Stimulated activated CD4-positive, alpha-beta T cell treated with anti-CD3 and anti-CD28 coated beads, Interleukin-4, amount 100 ng/mL, for 24 hours (primary cell): ENCODE measurements around the gene RMI1.
"Not testable (repeated sequence)": the region's sequence is repeated elsewhere in the genome, so short reads cannot be mapped to it uniquely, and the experiment has no call there.

Experiments
- DNase-seq: peaks from one replicate; pipeline ENCODE4 v3.0.0-alpha.2; 2020

The RMI1 gene

DNA sequence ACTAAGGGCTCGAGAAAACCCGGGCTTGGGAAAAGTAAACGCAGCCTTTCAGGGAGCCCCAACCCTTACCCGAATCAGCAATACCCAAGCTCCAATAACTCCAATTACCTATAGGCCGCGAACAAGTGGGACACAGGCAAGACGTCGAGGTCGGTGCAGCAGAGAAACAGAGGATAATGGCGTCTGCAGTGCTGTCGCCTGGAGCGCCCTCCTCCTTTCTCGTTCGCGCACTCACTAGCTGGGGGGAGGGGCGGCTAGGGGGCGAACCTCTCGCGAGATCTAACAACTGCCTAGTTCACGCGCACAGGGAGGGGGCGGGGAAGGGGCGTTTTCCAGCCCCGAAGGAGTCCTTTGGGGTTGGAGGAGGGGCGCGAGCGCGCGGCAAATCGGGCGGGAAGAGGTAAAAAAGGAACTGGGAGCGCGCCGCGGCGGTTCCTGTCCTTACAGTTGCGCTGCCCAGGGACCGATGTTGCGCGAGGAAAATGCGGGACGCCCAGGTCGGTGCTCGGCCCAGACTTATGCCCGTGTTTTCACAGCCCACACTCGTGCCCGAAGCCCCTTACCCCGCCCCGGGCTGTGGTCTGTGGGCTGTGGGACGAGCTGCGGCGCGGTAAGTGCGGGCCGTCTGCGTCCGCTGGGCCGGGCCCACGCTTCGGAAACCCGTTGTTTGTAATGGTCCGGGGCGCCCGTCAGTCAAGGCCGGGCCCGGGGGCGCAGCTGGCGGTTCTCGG is at the start of gene RMI1:
Gene RMI1, plus strand, starts transcription at position 411 of the 731 bp plus-strand sequence. CDS start 20,182 bp downstream, outside the sequence.
- peak; percentile 100 for DNase-seq

DNA sequence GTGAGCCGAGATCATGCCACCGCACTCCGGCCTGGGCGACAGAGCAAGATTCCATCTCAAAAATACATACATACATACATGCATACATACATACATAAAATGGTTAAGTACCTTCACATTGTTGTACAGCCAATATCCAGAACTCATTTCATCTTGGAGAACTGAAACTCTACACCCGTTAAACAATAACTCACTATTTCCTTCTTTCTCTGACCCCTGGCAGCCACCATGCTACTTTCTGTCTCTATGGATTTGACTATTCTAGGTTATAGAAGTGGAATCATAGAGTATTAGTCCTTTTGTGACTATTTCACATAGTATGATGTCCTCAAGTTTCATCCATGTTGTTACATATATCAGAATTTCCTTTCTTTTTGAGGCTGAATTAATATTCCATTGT is 49.7 kb upstream of the RMI1 start:
- DNase-seq, result no peak

DNA sequence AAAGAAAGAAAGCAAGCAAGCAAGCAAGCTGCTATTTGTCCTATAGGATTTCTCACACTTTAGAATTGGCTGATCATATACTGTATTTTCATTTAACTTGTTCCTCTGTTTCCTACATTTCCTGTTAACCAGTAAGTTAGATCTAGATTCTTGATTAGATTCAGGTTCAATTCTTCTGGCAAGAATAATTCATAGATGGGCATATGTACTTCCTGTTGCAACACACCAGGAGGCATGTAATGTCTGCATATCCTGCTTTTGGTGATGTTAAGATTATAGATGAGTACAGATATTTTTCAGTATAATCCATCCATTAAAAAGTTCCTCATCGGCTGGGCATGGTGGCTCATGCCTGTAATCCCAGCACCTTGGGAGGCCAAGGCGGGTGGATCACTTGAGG is 48.6 kb upstream of the RMI1 start:
- no peak for DNase-seq

DNA sequence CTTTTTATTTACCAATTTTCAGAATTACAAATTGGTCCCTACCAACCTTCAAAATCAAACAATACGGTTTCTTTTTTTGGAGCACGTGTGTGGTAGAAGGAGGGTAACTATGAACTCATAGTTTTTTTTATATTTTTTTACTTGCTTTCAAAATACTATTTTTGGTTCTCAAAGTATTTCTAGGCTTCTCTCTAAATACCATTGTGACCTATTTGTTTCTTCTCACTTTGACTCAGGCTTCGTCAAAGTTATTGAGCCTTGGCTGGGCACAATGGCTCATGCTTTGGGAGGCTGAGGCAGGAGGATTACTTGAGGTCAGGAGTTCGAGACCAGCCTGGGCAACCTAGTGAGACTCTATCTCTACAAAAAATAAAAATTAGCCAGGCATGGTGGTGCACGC is 47.8 kb upstream of the RMI1 start:
- DNase-seq, result no peak

DNA sequence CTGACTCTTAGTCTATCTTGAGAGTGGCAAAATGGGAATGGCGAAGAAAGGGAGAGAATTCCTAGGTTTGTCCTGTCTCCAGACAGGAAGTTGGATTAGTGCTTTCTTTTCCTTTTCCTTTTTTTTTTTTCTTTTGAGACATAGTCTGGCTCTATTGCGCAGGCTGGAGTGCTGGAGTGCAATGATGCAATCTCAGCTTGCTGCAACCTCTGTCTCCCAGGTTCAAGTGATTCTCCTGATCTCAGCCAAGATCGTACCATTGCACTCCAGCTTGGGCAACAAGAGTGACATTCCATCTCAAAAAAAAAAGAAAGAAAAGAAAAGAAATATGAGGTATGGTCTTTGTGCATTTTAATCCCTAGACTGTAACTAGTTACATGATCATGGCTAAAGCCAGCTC is 46.8 kb upstream of the RMI1 start:
- DNase-seq, result no peak

DNA sequence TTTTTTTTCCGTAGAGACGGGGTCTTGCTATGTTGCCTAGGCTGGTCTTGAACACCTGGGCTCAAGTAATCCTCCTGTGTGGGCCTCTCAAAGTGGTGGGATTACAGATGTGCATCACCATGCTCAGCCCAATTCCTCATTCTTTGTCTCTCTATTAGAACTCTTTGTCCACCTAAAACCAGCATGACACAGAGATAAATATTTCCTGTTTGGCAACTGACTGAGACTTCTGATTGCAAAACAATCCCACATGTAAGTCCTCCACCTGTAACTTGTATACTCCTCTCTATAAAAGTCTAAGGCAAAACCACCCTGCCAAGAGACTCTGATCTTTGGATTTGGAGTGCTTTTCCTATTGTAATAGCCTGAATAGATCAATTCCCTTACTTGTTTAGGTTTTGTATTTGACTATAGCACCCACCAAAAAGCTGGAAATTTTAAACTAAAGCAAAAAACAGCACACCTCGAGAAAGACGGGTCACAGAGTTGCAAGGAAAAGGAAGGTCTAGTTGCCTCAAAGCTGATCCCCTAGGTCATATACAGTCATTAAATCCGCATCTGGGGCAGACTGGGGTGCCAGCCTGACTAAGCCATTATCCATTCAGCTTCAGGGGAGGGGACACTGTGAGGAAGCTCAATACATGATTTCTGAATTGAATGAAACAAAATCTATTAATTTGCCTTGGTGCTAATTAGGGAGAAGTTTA is 45.9 kb upstream of the RMI1 start:
- DNase-seq, result no peak

DNA sequence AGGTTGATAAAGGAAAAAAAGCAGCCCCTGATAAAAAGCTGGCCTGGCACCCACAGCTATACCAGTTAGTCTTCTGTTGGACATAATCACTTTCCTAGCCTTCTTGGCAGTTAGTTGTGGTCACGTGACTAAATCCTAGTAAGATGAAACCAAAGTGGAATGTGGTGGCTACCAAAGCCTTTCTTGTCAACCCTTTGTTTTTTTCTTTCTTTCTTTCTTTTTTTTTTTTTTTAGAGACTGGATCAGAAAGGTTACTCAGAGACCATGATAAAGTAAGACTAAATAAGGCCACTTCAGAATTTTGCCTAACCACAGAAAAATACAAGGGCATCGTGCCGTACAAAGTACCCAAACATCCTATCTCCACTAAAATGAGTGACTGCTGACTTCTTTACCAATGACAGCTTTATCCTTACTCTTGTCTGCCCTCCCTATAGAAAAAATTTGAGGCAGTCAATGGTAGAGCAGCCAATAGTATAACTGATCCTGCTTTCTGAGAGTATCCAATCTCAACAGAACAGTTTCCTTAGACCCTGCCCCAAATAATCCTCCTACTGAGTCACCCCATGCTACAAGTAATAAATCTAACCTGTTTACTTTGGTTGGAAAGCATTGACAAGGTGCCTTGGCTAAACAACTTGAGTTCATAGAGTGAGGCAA is 45.2 kb upstream of the RMI1 start:
- no peak for DNase-seq

DNA sequence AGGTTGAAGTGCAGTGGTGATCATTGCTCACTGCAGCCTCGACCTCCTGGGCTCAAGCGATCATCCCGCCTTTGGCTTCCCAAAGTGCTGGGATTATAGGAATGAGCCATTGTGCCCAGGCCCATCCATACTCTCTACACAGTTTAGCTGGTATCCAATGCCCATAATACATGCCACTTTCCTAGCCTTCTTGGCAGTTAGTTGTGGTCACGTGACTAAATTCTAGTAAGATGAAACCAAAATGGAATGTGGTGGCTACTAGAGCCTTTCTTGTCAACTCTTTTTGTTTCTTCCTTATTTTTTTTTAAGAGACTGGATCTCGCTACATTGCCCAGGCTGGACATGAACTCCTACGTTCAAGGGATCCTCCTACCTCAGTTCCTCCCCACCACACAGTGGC is 44.1 kb upstream of the RMI1 start:
- no peak for DNase-seq

DNA sequence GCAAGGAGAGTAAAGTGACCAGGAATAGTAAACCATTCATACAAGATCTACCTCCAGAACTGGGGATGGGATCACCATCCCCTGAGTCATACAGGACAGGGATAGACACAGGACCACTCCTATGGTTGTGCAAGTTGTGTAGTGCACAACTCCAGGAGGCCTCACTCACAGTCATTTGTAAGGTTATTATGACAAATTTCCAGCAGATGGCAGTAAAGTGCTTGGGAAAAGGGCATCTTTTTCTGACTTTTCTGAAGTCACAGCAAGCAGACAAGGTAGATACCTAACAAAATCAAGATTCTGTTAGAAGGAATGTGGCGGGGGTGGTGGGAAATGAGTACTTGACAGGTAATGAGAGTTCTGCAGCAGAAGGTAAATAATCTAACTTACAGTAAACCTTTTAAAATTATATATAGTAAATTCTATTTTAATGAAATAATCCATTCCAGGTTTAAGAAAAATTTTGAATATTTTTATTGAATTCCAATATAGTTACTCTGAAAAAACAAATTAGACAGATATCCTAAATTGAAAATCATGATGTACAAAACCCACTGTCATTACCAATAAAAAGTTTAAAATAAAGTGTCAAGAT is 42.6 kb upstream of the RMI1 start:
- peak; percentile 24 for DNase-seq

DNA sequence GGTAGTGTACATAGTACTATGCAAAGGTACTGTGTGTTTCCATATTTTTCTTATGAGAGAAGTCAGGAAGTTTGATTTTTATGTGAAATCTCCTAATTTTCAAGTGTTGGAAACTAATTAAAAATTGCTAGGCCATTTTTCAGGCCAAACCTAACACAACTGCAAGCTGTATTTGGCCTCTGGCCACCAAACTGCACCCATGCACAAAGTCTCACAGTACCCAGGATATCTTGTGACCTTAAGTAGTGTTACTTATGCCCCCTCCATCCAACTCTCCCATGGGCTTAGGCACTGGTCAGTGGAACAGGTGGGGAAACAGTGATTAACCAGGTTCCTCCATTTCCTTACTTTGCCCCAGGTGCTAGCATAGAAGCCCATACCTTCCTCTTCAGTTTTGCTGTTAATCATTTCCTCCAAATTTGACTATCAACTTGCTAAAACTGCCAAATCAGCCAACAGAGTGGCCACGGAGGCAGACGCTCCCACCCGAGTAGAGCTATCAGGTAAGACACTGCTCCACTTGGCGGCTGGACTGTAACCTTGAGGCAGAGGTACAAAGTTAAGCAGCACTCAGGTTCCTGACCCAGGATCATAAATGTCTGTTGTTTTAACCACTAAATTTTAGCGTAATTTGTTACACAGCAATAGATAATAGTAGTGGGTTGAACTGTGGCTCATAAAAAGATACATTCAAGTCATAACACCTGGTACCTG is 39.9 kb upstream of the RMI1 start:
- DNase-seq, result no peak

DNA sequence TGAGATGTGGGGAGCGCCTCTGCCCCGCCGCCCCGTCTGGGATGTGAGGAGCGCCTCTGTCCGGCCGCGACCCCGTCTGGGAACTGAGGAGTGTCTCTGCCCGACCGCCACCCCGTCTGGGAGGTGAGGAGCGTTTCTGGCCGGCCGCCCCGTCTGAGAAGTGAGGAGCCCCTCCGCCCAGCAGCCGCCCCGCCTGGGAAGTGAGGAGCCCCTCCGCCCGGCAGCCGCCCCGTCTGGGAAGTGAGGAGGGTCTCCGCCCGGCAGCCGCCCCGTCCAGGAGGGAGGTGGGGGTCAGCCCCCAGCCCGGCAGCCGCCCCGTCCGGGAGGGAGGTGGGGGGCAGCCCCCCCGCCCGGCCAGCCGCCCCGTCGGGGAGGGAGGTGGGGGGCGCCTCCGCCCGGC is 32.5 kb upstream of the RMI1 start:
- not testable (repeated sequence) for DNase-seq

DNA sequence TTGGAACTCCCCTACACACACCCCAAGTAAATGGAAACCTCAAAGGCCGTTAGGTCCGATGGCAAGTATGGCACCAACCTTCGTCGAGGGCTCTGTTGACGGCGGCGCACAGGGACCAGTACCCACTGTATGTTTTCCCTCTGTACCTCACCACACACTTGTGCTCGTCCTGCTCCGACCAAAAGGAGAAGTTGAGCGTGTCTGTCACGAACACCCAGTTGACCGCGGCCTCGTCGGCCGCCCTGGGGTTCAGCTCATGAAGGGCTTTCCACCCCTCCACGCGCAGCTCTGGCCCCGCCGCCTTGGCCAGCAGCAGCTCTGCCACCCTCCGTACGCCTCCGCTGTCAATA is 24.5 kb upstream of the RMI1 start:
- peak; percentile 30 for DNase-seq

DNA sequence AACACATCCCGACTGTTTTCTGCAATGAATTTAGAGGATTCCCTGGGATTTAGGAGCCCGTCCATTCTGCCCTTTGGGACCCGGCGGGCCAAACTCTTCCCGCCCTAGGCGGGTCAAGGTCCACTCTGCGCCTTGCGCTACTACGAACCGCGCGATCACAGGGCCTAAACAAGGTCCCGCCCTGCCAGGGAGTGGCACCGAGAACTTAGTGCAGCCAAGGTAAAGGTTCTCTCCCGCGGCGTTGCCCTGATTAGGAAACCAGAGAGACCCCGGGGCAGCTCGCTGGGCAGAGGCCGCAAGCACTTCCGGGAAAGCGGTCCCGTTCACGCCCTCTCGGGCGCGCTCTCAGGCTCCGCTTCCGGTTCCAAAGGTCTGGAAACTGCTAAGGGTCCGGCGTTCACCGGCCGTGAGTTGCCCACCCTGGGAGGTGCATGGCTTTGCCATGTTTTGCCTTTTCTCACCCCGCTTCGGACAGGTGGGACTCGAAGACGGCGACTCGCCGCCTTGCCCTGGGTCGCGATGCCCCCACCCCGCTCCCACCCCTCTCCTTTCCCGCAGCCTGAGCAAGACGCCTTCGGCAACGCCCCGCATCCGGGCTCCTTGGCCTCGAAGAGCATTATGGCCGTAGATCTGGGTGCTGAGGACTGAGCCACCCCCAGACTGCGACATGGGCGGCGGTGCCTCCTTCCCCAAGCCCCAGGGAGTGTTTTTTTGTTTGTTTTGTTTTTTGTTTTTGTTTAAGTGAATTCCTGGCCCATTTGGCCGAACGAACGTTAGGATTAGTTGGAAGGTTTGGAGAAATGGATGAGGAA is 24.0 kb upstream of the RMI1 start:
- peak; percentile 68 for DNase-seq

DNA sequence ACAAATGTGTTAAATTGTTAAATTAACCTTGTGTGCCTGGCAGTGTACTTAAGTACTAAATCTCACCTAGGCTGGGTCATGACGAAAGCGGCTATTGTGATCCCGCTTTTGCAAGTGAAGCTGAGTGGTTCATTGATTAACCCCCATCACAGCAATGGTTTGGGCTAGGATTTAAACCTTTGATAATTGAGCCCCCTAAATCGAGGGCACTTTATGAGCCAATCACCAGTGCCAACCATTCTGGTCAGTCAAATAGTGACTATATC is 23.4 kb upstream of the RMI1 start:
- no peak for DNase-seq

DNA sequence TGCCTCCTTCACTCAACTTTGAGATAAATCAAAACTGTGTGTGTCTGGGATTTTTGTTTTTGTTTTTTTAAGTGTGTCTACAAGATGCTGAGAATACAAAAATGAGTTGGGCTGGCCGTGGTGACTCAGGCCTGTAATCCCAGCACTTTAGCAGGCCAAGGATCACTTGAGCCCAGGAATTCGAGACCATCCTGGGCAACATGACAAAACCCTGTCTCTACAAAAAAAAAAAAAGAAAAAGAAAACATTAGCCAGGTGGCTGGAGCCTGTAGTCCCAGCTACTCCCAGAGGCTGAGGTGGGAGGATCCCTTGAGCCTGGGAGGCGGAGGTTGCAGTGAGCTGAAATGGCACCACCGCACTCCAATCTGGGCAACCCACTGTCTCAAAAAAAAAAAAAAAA is 21.5 kb upstream of the RMI1 start:
- no peak for DNase-seq

DNA sequence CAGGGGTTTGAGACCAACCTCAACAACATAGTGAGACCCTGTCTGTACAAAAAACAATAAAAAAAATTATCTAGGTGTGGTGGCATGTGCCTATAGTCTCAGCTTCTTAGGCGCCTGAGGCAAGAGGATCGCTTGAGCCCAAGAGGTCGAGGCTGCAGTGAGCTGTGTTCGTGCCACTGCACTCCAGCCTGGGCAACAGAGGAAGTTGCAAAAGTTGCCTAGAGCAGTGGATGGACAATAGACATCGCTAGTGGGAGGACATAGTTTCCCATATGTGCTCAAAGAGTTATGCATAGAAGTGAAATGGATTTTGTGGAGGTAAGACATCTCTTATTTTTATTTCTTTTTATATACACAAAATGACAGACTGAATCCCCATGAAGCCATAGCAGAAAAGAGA is 19.6 kb upstream of the RMI1 start:
- DNase-seq, result no peak

DNA sequence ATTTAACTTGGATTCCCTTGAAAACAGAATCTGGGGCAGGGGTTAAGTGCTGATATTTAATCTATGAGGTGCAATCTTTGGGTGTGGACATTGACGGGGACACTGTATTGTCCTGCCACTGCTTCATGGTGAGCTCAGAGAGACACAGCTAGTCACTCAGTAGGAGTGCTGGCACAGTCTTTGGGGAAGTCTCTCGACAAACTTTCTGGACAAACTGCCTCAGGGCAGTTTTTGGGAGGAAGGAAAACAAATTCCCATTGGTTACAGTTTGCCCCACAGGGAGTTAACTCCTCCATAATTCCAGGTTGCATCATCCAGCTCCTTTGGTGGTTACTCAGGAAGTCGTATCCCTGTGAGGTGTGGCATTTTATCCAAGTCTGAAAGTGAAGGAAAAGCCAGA is 18.4 kb upstream of the RMI1 start:
- DNase-seq, result no peak

DNA sequence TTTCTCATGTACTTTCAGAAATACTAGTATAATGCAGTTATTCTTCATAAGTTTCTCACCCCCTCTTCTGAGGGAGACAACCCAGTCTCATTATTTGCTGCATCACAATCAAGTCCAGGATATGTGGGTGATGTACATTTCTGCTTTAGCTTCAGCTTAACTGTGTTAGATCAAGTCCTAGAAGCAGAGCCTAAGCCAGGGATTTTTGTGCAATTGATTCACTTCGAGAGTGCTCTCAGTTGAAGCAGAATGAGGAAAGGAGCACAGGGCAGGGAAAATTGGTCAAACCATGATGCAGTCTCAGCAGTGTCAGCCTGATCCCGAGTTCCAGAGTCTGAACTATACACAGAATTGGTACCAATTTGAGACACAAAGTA is 15.6 kb upstream of the RMI1 start:
- no peak for DNase-seq

DNA sequence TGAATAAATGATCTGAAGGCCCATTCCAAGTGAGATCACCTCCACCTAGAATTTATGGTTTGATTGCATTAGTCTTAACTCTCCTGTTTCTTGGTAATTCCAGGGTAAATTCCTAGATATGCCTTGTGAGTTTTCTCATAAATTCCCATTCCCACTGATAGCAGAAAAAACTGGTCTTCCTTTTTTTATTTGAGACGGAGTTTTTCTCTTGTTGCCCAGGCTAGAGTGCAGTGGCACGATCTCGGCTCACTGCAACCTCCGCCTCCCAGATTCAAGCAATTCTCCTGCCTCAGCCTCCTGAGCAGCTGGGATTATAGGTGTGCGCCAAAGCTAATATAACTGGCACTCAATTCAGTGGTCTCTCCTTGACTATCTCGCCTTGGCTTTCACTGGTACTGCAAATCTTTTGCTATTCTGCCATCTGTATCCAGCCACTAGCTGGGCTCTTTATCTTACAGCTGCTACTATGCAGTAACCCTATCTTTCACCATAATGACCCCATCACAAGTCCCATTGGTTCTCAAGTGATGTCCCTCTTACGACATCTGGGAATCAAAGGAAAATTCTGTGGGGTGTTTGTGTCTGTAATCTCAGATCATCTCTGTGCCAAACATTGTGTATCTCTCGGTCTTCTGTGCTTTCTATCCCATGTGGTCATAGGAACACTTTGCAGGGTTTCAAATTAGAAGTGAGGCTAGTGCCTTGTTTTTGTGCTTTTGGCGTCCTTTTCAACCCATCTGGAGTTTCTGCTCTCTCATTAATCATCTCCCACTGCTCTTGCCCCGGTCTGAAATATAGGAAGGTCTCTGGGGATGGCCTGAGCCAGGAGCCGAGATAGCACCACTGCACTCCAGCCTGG is 15.0 kb upstream of the RMI1 start:
- DNase-seq, result no peak

DNA sequence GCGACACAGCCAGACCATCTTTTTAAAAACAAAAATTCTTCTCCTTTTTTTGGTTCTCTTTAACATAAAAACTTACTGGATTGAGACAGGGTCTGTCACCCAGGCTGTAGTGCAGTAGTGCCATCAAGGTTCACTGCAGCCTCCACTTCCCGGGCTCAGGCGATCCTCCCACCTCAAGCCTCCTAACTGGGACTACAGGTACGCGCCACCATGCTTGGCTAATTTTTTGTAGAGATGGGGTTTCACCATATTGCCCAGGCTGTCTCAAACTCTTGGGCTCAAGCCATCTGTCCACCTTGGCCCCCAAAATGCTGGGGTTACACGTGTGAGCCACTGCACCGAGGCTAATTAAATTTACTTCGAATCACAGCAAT is 14.4 kb upstream of the RMI1 start:
- DNase-seq, result no peak

DNA sequence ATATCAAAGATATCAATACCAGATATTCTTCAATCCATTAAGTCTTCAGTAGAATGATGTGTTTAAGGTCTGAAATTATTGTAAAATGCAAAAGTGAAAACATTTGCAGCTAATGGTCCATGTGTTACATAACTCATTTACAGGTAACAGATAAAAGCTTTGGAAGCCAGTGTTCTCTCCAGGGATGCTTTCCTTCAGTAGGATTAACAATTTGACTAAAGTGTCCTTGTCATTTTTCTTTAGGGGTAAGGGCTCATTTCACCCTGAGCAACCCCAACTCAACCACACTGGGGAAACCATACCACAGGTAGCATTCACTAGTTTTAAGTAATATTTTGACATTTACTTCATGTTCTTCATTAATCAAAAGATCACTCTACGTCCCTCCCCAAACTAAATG is 13.5 kb upstream of the RMI1 start:
- DNase-seq, result no peak

DNA sequence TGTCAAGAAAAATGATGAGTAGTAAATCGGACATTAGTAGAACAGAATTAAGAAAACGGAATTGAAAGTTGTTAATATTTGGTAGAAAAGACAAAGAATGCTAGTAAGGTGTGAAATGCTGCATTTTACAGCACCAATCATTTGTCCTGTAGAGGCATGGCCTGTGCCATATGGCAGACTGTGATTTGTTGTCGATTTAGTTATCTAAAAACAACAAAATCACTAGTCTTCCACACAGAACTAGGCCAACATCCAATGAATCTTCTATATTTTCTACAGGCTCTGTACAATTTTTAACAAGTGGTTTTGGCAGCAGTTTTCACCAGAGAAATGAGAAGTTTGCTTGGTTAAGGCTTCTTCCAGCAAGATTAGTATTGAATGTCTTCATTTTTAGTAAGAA is 11.0 kb upstream of the RMI1 start:
- no peak for DNase-seq
